IMR-90 (cell line): Measurements from ENCODE around the gene LFNG.

Experiments used
- CEBPB ChIP-seq: IDR thresholded peaks from 2 replicates; pipeline ENCODE4 v1.6.1; 2012; ENCODE audit warnings: low read depth, low read length, improper control_type of control experiment
- FOS ChIP-seq: fragments of 150-350 bp; IDR thresholded peaks from 2 replicates; pipeline ENCODE4 v1.6.1; 2016; ENCODE audit warnings: low read depth, low read length
- MXI1 ChIP-seq: IDR thresholded peaks from 2 replicates; pipeline ENCODE4 v1.6.1; 2012; ENCODE audit warnings: low read depth, mild to moderate bottlenecking, low read length, moderate library complexity, borderline replicate concordance
- POLR2A ChIP-seq: IDR thresholded peaks from 2 replicates; pipeline ENCODE4 v1.6.1; 2012; ENCODE audit warnings: mild to moderate bottlenecking, low read depth, low read length
- RCOR1 ChIP-seq: IDR thresholded peaks from 2 replicates; pipeline ENCODE4 v1.6.1; 2012; ENCODE audit warnings: mild to moderate bottlenecking, low read length, improper control_type of control experiment; ENCODE audit not compliant: insufficient replicate concordance
- SMC3 ChIP-seq: fragments of 150-350 bp; IDR thresholded peaks from 2 replicates; pipeline ENCODE4 v1.6.1; 2016; ENCODE audit warnings: low read depth, mild to moderate bottlenecking, antibody characterized with exemption, low read length, moderate library complexity
- TF ChIP-seq, protein P1 (sequence below): conservative IDR thresholded peaks from 2 replicates; pipeline ENCODE4 v1.5.1; 2012; ENCODE audit warnings: mild to moderate bottlenecking, low read depth, low read length, improper control_type of control experiment

DNA sequence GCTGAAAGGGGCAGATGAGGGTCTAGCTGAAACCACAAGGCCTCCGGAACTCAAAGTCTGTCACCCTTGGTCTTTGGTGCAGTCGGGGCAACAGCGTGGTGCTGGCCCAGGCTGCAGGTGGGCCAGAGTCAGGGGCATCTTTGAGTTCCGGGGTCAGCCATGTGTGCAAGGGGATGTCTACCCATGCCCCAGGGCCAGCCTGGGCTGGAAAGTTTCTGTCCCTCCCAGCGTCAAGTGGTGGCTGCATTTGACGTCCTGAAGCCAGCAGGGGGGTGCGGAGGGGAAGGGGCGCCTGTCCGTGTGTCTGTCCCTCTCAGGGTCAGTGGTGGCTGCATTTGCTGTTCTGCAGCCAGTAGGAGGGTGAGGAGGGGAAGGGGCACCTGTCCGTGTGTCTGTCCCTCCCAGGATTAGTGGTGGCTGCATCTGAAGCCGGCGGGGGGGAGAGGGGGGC, 35.1 kb downstream of the LFNG start:
- TF ChIP-seq, protein P1, sequence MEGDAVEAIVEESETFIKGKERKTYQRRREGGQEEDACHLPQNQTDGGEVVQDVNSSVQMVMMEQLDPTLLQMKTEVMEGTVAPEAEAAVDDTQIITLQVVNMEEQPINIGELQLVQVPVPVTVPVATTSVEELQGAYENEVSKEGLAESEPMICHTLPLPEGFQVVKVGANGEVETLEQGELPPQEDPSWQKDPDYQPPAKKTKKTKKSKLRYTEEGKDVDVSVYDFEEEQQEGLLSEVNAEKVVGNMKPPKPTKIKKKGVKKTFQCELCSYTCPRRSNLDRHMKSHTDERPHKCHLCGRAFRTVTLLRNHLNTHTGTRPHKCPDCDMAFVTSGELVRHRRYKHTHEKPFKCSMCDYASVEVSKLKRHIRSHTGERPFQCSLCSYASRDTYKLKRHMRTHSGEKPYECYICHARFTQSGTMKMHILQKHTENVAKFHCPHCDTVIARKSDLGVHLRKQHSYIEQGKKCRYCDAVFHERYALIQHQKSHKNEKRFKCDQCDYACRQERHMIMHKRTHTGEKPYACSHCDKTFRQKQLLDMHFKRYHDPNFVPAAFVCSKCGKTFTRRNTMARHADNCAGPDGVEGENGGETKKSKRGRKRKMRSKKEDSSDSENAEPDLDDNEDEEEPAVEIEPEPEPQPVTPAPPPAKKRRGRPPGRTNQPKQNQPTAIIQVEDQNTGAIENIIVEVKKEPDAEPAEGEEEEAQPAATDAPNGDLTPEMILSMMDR: no peak
- TF ChIP-seq POLR2A (no peak), RCOR1 (no peak), SMC3 (no peak), MXI1 (no peak), CEBPB (no peak), FOS (no peak)
